ENCODE data around the gene ZNF101. TPM values are rescaled to one million over a fixed set of nuclear protein-coding genes. Genes with fewer than 3 reads are reported as not detected.
A peak's percentile ranks its signal among the peaks of the same experiment; 100 is the strongest.

The ZNF101 gene
- total RNA-seq, 1 experiment from 2014 or later = 15.6 TPM

- no peak overlapping the region; a peak in 1 of 4 replicates for H3K4me3 ChIP-seq (ENCODE audit: low read depth in 2 of 2, low read length in 2 of 2)
- no peaks in the 10 kb centered on the region for H3K9me3 ChIP-seq (ENCODE audit: control insufficient read depth, insufficient read depth, low read depth, low read length)
- peaks cover 10% of the 10 kb centered on the region for H3K4me1 ChIP-seq (ENCODE audit: control insufficient read depth, insufficient read depth, low read length)
- in situ Hi-C loops (cut with HindIII; ENCODE audit: low pct_unique_long_range_greater_than_20kb, low sequenced_read_pairs) = no loop called here
- ChIA-PET CTCF (no interaction called here), POLR2A (no interaction called here)
- ATAC-seq (no peak), DNase-seq (ENCODE audit: low read depth, low spot score) (no peak)
- BruUV-seq (replicated peaks) = no TSS peak
- no peaks in the 10 kb centered on the region for H3K27me3 ChIP-seq (ENCODE audit: control insufficient read depth, insufficient read depth, low read length)
- H3K27ac ChIP-seq (ENCODE audit: low read length) = no peak overlapping the region
- intact Hi-C loops (cut with micrococcal nuclease; ENCODE audit: unreplicated experiment) = loop anchor here (10.0 kb wide), 1 partner anchor 74 kb away; the partner anchor contains the start of gene ZNF14
- H3K36me3 ChIP-seq (ENCODE audit: control insufficient read depth, insufficient read depth, low read length) = peaks cover 5% of the 10 kb centered on the region; the same call in 1 of the 2 replicates
- TF ChIP-seq, protein P1, sequence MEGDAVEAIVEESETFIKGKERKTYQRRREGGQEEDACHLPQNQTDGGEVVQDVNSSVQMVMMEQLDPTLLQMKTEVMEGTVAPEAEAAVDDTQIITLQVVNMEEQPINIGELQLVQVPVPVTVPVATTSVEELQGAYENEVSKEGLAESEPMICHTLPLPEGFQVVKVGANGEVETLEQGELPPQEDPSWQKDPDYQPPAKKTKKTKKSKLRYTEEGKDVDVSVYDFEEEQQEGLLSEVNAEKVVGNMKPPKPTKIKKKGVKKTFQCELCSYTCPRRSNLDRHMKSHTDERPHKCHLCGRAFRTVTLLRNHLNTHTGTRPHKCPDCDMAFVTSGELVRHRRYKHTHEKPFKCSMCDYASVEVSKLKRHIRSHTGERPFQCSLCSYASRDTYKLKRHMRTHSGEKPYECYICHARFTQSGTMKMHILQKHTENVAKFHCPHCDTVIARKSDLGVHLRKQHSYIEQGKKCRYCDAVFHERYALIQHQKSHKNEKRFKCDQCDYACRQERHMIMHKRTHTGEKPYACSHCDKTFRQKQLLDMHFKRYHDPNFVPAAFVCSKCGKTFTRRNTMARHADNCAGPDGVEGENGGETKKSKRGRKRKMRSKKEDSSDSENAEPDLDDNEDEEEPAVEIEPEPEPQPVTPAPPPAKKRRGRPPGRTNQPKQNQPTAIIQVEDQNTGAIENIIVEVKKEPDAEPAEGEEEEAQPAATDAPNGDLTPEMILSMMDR (IDR thresholded peaks at IDR 0.05) = no peak
- TF ChIP-seq POLR2AphosphoS5 (IDR thresholded peaks at IDR 0.05; ENCODE audit: low read depth, low read length) (no peak), REST (IDR thresholded peaks at IDR 0.05; ENCODE audit: insufficient read depth in 1 of 2, low read depth in 2 of 2, low read length in 1 of 2) (no peak), SIN3A (IDR thresholded peaks at IDR 0.05; ENCODE audit: borderline replicate concordance, insufficient read depth, low read depth, low read length) (no peak), TCF7L2 (IDR thresholded peaks at IDR 0.05; ENCODE audit: low read depth, low read length) (no peak)
Measured at GRCh38 chr19:19661141-19661674, 7.4 kb upstream of the ZNF101 start.

- H3K4me1 ChIP-seq (ENCODE audit: control insufficient read depth, insufficient read depth, low read length) = peaks cover 10% of the 10 kb centered on the region
- TF ChIP-seq SIN3A (IDR thresholded peaks at IDR 0.05; ENCODE audit: borderline replicate concordance, insufficient read depth, low read depth, low read length) = no peak
- intact Hi-C loops (cut with micrococcal nuclease; ENCODE audit: unreplicated experiment) (loop anchor here (10.0 kb wide), 1 partner anchor 73 kb away; the partner anchor contains the start of gene ZNF14), in situ Hi-C loops (cut with HindIII; ENCODE audit: low pct_unique_long_range_greater_than_20kb, low sequenced_read_pairs) (no loop called here)
- no peak for ATAC-seq
- no peak overlapping the region for H3K27ac ChIP-seq (ENCODE audit: low read length)
- H3K36me3 ChIP-seq (ENCODE audit: control insufficient read depth, insufficient read depth, low read length) = peaks cover 5% of the 10 kb centered on the region; the same call in 1 of the 2 replicates
- no peaks in the 10 kb centered on the region for H3K27me3 ChIP-seq (ENCODE audit: control insufficient read depth, insufficient read depth, low read length)
- H3K9me3 ChIP-seq (ENCODE audit: control insufficient read depth, insufficient read depth, low read depth, low read length) = no peaks in the 10 kb centered on the region
- peak overlapping the region; percentile 74 to 81 for H3K4me3 ChIP-seq (ENCODE audit: low read depth in 2 of 2, low read length in 2 of 2)
- ChIA-PET CTCF (no interaction called here), POLR2A (interaction anchor here (0.5 kb wide), 1 partner anchor 77 kb away, joined by 3 read pairs; no protein-coding TSS in a partner anchor)
- no peak for DNase-seq (ENCODE audit: low read depth, low spot score)
- no TSS peak for BruUV-seq (replicated peaks)
Measured at GRCh38 chr19:19661675-19662251, 6.9 kb upstream of the ZNF101 start.

- ChIA-PET CTCF (no interaction called here), POLR2A (no interaction called here)
Measured at GRCh38 chr19:19662344-19662743, 6.3 kb upstream of the ZNF101 start.

More at GRCh38 chr19:19662344-19662743, 6.3 kb upstream of the ZNF101 start:
- in situ Hi-C loops (cut with HindIII; ENCODE audit: low pct_unique_long_range_greater_than_20kb, low sequenced_read_pairs) (no loop called here), intact Hi-C loops (cut with micrococcal nuclease; ENCODE audit: unreplicated experiment) (loop anchor here (10.0 kb wide), 1 partner anchor 72 kb away; the partner anchor contains the start of gene ZNF14)
- Histone ChIP-seq H3K4me1 (ENCODE audit: control insufficient read depth, insufficient read depth, low read length) (peaks cover 10% of the 10 kb centered on the region), H3K36me3 (ENCODE audit: control insufficient read depth, insufficient read depth, low read length) (peaks cover 5% of the 10 kb centered on the region; the same call in 1 of the 2 replicates), H3K27ac (ENCODE audit: low read length) (peak overlapping the region; percentile 74), H3K27me3 (ENCODE audit: control insufficient read depth, insufficient read depth, low read length) (no peaks in the 10 kb centered on the region), H3K9me3 (ENCODE audit: control insufficient read depth, insufficient read depth, low read depth, low read length) (no peaks in the 10 kb centered on the region), H3K4me3 (ENCODE audit: low read depth in 2 of 2, low read length in 2 of 2) (peak overlapping the region; percentile 74 to 81)
- TF ChIP-seq, protein P1 (IDR thresholded peaks at IDR 0.05) = no peak
- TF ChIP-seq POLR2AphosphoS5 (IDR thresholded peaks at IDR 0.05; ENCODE audit: low read depth, low read length) = no peak
- no peak for TF ChIP-seq REST (IDR thresholded peaks at IDR 0.05; ENCODE audit: insufficient read depth in 1 of 2, low read depth in 2 of 2, low read length in 1 of 2)
- TF ChIP-seq SIN3A (IDR thresholded peaks at IDR 0.05; ENCODE audit: borderline replicate concordance, insufficient read depth, low read depth, low read length) = no peak
- no peak for TF ChIP-seq TCF7L2 (IDR thresholded peaks at IDR 0.05; ENCODE audit: low read depth, low read length)
- DNase-seq (ENCODE audit: low read depth, low spot score) (no peak), ATAC-seq (no peak)
- BruUV-seq (replicated peaks) = TSS peak; percentile 88
